T-cell (primary cell): Measurements from ENCODE around the gene SEMA6B. TPM values are rescaled to one million over a fixed set of nuclear protein-coding genes. Genes with fewer than 3 reads are reported as not detected.

Experiments used
- ATAC-seq, 4 experiments: fragments of 200-7000 bp in 3 of 4; fragments of 150-1000 bp in 1 of 4; cut with Tn5 transposase; replicated peaks in 1 of 4; 1 replicate in 3 of 4; 2 replicates in 1 of 4; pipeline ENCODE4 v1.10.0; 2021; ENCODE audit warnings: moderate library complexity in 3 of 4, mild to moderate bottlenecking in 2 of 4, moderate number of reproducible peaks in 1 of 4
- CTCF ChIA-PET, 2 donors: fragments of 300-600 bp; sonication (Branson Sonifier 250); formaldehyde crosslinking; loops; one replicate each; lab custom pipeline; 2022; ENCODE audit warnings: antibody characterized with exemption in 2 of 2; lab: Charles Lee
- POLR2A ChIA-PET, 2 donors: fragments of 300-600 bp; sonication (Branson Sonifier 250); formaldehyde crosslinking; loops; one replicate each; lab custom pipeline; 2022; ENCODE audit warnings: antibody characterized with exemption in 2 of 2; lab: Charles Lee
- DNase-seq, 35 experiments: peaks; one replicate each; pipeline versions ENCODE4 v3.0.0 to v3.0.0-alpha.2; 2013 to 2023
- H3K27ac ChIP-seq: one replicate; pipeline ENCODE4 v1.5.1; 2013; ENCODE audit warnings: low read length
- H3K27me3 ChIP-seq, 2 experiments: replicated peaks in 1 of 2; 1 replicate in 1 of 2; 2 replicates in 1 of 2; pipeline versions ENCODE4 v1.6.1 to v1.7.0; 2013; ENCODE audit warnings: low read length in 1 of 2, mixed read lengths in 1 of 2; ENCODE audit not compliant: control insufficient read depth in 2 of 2, insufficient read depth in 2 of 2; ENCODE audit errors: extremely low read depth in 1 of 2
- H3K36me3 ChIP-seq, 2 donors: 1 replicate in 1 of 2; 2 replicates in 1 of 2; pipeline versions ENCODE4 v1.6.1 to v1.7.0; 2013; ENCODE audit warnings: low read length in 1 of 2; ENCODE audit not compliant: control insufficient read depth in 2 of 2, insufficient read depth in 1 of 2; ENCODE audit errors: extremely low read depth in 1 of 2
- H3K4me1 ChIP-seq, 2 experiments: 1 replicate in 1 of 2; 2 replicates in 1 of 2; pipeline versions ENCODE4 v1.6.1 to v1.7.0; 2013; ENCODE audit warnings: low read length in 2 of 2, mixed read lengths in 1 of 2; ENCODE audit not compliant: insufficient read depth in 2 of 2, control insufficient read depth in 1 of 2; ENCODE audit errors: extremely low read depth in 1 of 2
- H3K4me3 ChIP-seq, 2 donors: 1 replicate in 1 of 2; 2 replicates in 1 of 2; pipeline versions ENCODE4 v1.5.1 to v1.7.0; 2013; ENCODE audit warnings: mild to moderate bottlenecking in 2 of 2, low read length in 1 of 2, moderate library complexity in 1 of 2; ENCODE audit not compliant: control insufficient read depth in 1 of 2; ENCODE audit errors: extremely low read depth in 1 of 2
- H3K9me3 ChIP-seq: 2 replicates; pipeline ENCODE4 v1.7.0; 2013
- H3K27ac Mint-ChIP-seq, 2 donors: one replicate each; pipeline ENCODE4 v1.8.0; 2020 to 2021; ENCODE audit warnings: mild to moderate bottlenecking in 2 of 2, mixed read lengths in 2 of 2
- H3K27me3 Mint-ChIP-seq, 2 donors: one replicate each; pipeline ENCODE4 v1.8.0; 2021 to 2022; ENCODE audit warnings: mixed read lengths in 2 of 2
- H3K36me3 Mint-ChIP-seq: one replicate; pipeline ENCODE4 v1.8.0; 2021; ENCODE audit warnings: mixed read lengths
- H3K4me1 Mint-ChIP-seq, 3 donors: one replicate each; pipeline ENCODE4 v1.8.0; 2020 to 2022; ENCODE audit warnings: mixed read lengths in 3 of 3, mild to moderate bottlenecking in 1 of 3
- H3K4me3 Mint-ChIP-seq, 3 donors: one replicate each; pipeline ENCODE4 v1.8.0; 2020 to 2022; ENCODE audit warnings: mild to moderate bottlenecking in 3 of 3, mixed read lengths in 3 of 3, moderate library complexity in 3 of 3
- H3K9me3 Mint-ChIP-seq, 3 donors: one replicate each; pipeline ENCODE4 v1.8.0; 2020 to 2022; ENCODE audit warnings: mixed read lengths in 3 of 3
- WGBS: methylation state at CpG from one replicate; pipeline ENCODE4 v1.1.5; 2013; ENCODE audit warnings: missing lambda C conversion rate; ENCODE audit not compliant: insufficient coverage; 5-methylcytosine and 5-hydroxymethylcytosine counted together
- total RNA-seq, 35 experiments: library from RNA in 6 of 35; stranded (reverse) in 6 of 35; fragments of 120-200 nt in 1 of 35; gene quantifications; one replicate each; pipeline versions ENCODE4 v1.2.1 to v1.2.4 and lab custom pipeline; 2013 to 2026

SEMA6B gene
- total RNA-seq, 5 donors from 2014 or later (not counting 1 experiment from before 2014, with no cell fraction given): 0.25 to 0.43 (median 0.32) TPM; not detected in 2

DNA sequence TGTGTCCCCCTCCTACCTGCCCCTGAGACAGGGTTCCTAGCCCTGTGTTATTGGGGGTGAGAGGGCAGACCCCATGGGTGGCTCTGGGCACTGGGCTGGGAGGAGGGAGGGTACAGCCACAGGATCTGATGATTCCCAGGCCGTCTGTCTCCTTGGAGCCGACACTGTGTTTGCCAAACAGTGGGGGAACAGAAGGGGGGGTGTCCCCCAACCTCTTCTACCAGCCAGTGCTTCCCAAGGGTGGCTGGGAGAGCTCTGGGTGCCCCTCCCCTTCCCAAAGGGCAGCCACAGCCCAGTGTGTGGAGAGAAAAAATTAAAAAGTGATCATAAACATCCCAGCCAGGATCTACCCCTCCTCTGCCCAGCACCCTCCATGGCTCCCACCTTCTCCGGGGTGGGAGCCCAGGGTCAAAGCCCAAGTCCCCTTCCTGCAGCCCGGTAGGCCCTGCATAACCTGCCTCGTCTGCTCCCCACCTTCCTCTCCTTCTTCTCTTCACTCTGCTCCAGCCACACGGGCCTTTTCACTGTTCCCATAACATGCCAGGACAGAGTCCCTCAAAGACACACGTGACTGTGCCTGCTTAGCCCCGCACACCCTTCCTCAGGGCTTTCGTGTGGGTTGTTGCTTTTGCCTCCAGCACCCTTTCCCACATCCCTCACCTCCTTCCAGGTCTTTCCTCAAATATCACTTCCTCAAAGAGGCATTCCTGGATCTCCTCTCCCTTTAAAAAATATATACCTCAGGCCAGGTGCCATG lies 39.8 kb downstream of the SEMA6B start:
- Mint-ChIP-seq H3K27me3 (peaks cover 0 to 17% of the 10 kb centered on the region in 2 donors), H3K4me3 (no peak overlapping the region), H3K4me1 (no peaks in the 10 kb centered on the region), H3K9me3 (no peaks in the 10 kb centered on the region), H3K36me3 (no peaks in the 10 kb centered on the region), H3K27ac (no peak overlapping the region)
- no peak overlapping the region for H3K27ac ChIP-seq
- no peak overlapping the region for H3K4me3 ChIP-seq
- no peaks in the 10 kb centered on the region for H3K36me3 ChIP-seq
- DNase-seq (no peak), ATAC-seq (no peak)
- CTCF ChIA-PET: no interaction called here
- H3K4me1 ChIP-seq: no peaks in the 10 kb centered on the region
- peaks cover 0 to 42% of the 10 kb centered on the region in 2 experiments for H3K27me3 ChIP-seq
- POLR2A ChIA-PET: no interaction called here
- WGBS: 76% methylated on average over 5 of the region's 9 CpGs
- no peaks in the 10 kb centered on the region for H3K9me3 ChIP-seq

DNA sequence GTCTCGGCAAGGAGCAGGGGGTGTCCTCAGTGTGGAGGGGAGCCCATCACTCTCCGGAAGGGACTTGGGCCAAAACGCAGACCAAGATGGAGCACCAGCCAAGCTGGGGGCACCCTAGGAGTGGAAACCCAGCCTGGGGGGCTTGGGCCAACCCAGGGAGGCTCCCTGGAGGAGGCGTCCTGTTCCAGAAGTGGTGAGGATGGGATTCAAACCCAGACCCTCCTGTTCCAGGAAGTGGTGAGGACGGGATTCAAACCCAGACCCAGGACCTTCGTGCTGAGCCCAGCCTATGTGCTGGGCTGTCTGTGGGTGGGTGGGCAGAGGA lies 40.4 kb downstream of the SEMA6B start:
- WGBS: 100% methylated on average over 3 of the region's 6 CpGs
- no peaks in the 10 kb centered on the region for H3K9me3 Mint-ChIP-seq
- H3K4me1 ChIP-seq: no peaks in the 10 kb centered on the region
- peaks cover 0 to 42% of the 10 kb centered on the region in 2 experiments for H3K27me3 ChIP-seq
- ATAC-seq: no peak
- POLR2A ChIA-PET: no interaction called here
- H3K4me3 Mint-ChIP-seq: no peak overlapping the region
- H3K27ac Mint-ChIP-seq: no peak overlapping the region
- CTCF ChIA-PET: no interaction called here
- no peak for DNase-seq
- H3K27me3 Mint-ChIP-seq: peaks cover 0 to 17% of the 10 kb centered on the region in 2 donors
- no peaks in the 10 kb centered on the region for H3K9me3 ChIP-seq
- H3K36me3 ChIP-seq: no peaks in the 10 kb centered on the region
- no peak overlapping the region for H3K27ac ChIP-seq
- no peaks in the 10 kb centered on the region for H3K36me3 Mint-ChIP-seq
- H3K4me1 Mint-ChIP-seq: no peaks in the 10 kb centered on the region
- H3K4me3 ChIP-seq: no peak overlapping the region

GRCh38 chr19:4518345-4519171 lies 40.9 kb downstream of the SEMA6B start, which contains the start of gene PLIN4:
TSS of gene PLIN4 (minus strand) at chr19:4518486. CDS start at chr19:4518272, 214 bp downstream.
- H3K9me3 Mint-ChIP-seq: no peaks in the 10 kb centered on the region
- DNase-seq (no peak), ATAC-seq (no peak)
- H3K27ac Mint-ChIP-seq: peak within 1 kb of the TSS in 1 of 2 donors; percentile 65
- POLR2A ChIA-PET: no interaction called here
- peaks cover 0 to 17% of the 10 kb centered on the region in 2 donors for H3K27me3 Mint-ChIP-seq
- CTCF ChIA-PET: no interaction called here
- no peak within 1 kb of the TSS for H3K4me3 Mint-ChIP-seq
- H3K4me1 Mint-ChIP-seq: no peaks in the 10 kb centered on the region
- Histone ChIP-seq H3K9me3 (no peaks in the 10 kb centered on the region), H3K27me3 (peaks cover 0 to 39% of the 10 kb centered on the region in 2 experiments), H3K4me1 (no peaks in the 10 kb centered on the region), H3K36me3 (no peaks in the 10 kb centered on the region), H3K27ac (no peak within 1 kb of the TSS), H3K4me3 (no peak within 1 kb of the TSS)
- whole genome bisulfite sequencing: 80% methylated on average over 34 of the region's 34 CpGs
- H3K36me3 Mint-ChIP-seq: no peaks in the 10 kb centered on the region

GRCh38 chr19:4517451-4518057 lies 41.9 kb downstream of the SEMA6B start:
- Histone ChIP-seq H3K9me3 (no peaks in the 10 kb centered on the region), H3K4me3 (no peak overlapping the region), H3K27me3 (peaks cover 0 to 36% of the 10 kb centered on the region in 2 experiments), H3K4me1 (no peaks in the 10 kb centered on the region), H3K36me3 (no peaks in the 10 kb centered on the region), H3K27ac (no peak overlapping the region)
- no peaks in the 10 kb centered on the region for H3K4me1 Mint-ChIP-seq
- no peak for DNase-seq
- H3K9me3 Mint-ChIP-seq: no peaks in the 10 kb centered on the region
- no peak overlapping the region for H3K4me3 Mint-ChIP-seq
- peaks cover 0 to 17% of the 10 kb centered on the region in 2 donors for H3K27me3 Mint-ChIP-seq
- no peak overlapping the region for H3K27ac Mint-ChIP-seq
- no peak for ATAC-seq
- POLR2A ChIA-PET: no interaction called here
- 79% methylated on average over 22 of the region's 24 CpGs for WGBS
- CTCF ChIA-PET: no interaction called here
- no peaks in the 10 kb centered on the region for H3K36me3 Mint-ChIP-seq

GRCh38 chr19:4516939-4517300 lies 42.6 kb downstream of the SEMA6B start:
- CTCF ChIA-PET: no interaction called here
- peaks cover 0 to 17% of the 10 kb centered on the region in 2 donors for H3K27me3 Mint-ChIP-seq
- no peak overlapping the region for H3K4me3 Mint-ChIP-seq
- DNase-seq (no peak), ATAC-seq (no peak)
- H3K27ac ChIP-seq: no peak overlapping the region
- H3K4me3 ChIP-seq: no peak overlapping the region
- no peaks in the 10 kb centered on the region for H3K36me3 ChIP-seq
- no peaks in the 10 kb centered on the region for H3K9me3 Mint-ChIP-seq
- no peak overlapping the region for H3K27ac Mint-ChIP-seq
- POLR2A ChIA-PET: no interaction called here
- 53% methylated on average over 7 of the region's 8 CpGs for WGBS
- H3K4me1 ChIP-seq: no peaks in the 10 kb centered on the region
- H3K36me3 Mint-ChIP-seq: no peaks in the 10 kb centered on the region
- H3K9me3 ChIP-seq: no peaks in the 10 kb centered on the region
- H3K27me3 ChIP-seq: peaks cover 0 to 39% of the 10 kb centered on the region in 2 experiments
- H3K4me1 Mint-ChIP-seq: no peaks in the 10 kb centered on the region

DNA sequence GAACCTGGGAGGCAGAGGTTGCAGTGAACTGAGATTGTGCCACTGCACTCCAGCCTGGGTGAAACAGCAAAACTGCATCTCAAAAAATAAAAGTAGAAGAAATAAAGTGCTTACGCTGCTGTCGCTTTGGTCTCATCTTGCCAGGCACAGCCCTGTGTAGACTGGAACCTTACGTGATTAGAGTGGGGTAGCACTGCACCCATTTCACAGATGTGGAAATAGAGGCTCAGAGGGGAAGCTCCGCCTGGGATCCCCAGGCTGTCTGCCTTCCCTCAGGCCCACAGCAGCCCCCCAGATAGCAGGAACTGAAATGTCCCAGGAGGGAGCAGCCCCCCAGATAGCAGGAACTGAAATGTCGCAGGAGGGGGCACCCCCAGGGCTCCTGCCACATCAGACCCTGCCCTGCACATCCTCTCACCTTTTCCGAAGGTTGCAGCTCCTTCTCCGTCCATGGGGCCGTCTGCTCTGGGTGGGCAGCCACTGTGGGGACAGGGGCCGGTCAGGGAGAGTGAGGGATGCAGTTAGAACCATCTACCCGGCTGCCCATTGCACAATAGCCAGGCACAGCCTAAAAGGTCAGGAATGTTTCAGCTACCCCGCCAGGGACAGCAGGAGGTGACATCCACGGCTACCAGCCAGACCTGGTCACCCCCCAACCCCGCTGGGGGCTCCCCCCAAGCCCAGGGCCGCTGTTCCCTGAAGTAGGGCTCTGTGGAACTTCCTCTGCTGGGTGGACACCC lies 43.1 kb downstream of the SEMA6B start:
- Mint-ChIP-seq H3K4me3 (no peak overlapping the region), H3K27ac (no peak overlapping the region), H3K27me3 (peaks cover 0 to 17% of the 10 kb centered on the region in 2 donors), H3K9me3 (no peaks in the 10 kb centered on the region), H3K36me3 (no peaks in the 10 kb centered on the region), H3K4me1 (no peaks in the 10 kb centered on the region)
- ATAC-seq (no peak), DNase-seq (no peak)
- no peak overlapping the region for H3K4me3 ChIP-seq
- H3K4me1 ChIP-seq: no peaks in the 10 kb centered on the region
- CTCF ChIA-PET: no interaction called here
- peaks cover 0 to 35% of the 10 kb centered on the region in 2 experiments for H3K27me3 ChIP-seq
- POLR2A ChIA-PET: no interaction called here
- H3K36me3 ChIP-seq: no peaks in the 10 kb centered on the region
- no peaks in the 10 kb centered on the region for H3K9me3 ChIP-seq
- no peak overlapping the region for H3K27ac ChIP-seq
- 53% methylated on average over 5 of the region's 14 CpGs for WGBS
